MM.1S (cell line): Measurements from ENCODE around the gene TBC1D10B.

Experiments
- DNase-seq: peaks from one replicate; pipeline ENCODE4 v3.0.0-alpha.2; 2015
- H2AFZ ChIP-seq: fragments of 300-600 bp; sonication (generic); 2 replicates; pipeline ENCODE4 v1.6.0; 2016; ENCODE audit warnings: antibody characterized with exemption, low read length
- H3F3A ChIP-seq: fragments of 300-600 bp; sonication (generic); 2 replicates; pipeline ENCODE4 v1.6.1; 2016; ENCODE audit warnings: mild to moderate bottlenecking, antibody characterized with exemption, low read length, moderate library complexity, mixed read lengths; ENCODE audit not compliant: insufficient read depth
- H3K27ac ChIP-seq: fragments of 300-600 bp; sonication (generic); 2 replicates; pipeline ENCODE4 v1.5.1; 2016; ENCODE audit warnings: mild to moderate bottlenecking, low read length
- H3K27me3 ChIP-seq: fragments of 300-600 bp; sonication (generic); replicated peaks from 2 replicates; pipeline ENCODE4 v1.6.0; 2016; ENCODE audit warnings: low read length; ENCODE audit not compliant: insufficient read depth
- H3K36me3 ChIP-seq: fragments of 300-600 bp; sonication (generic); replicated peaks from 2 replicates; pipeline ENCODE4 v1.6.1; 2016; ENCODE audit warnings: mild to moderate bottlenecking, low read length, mixed read lengths; ENCODE audit not compliant: insufficient read depth
- H3K4me1 ChIP-seq: fragments of 300-600 bp; sonication (generic); 2 replicates; pipeline ENCODE4 v1.6.1; 2016; ENCODE audit warnings: low read length, mixed read lengths
- H3K4me2 ChIP-seq: fragments of 300-600 bp; sonication (generic); 2 replicates; pipeline ENCODE4 v1.6.0; 2016; ENCODE audit warnings: low read depth, low read length
- H3K4me3 ChIP-seq: fragments of 300-600 bp; sonication (generic); 2 replicates; pipeline ENCODE4 v1.5.1; 2016; ENCODE audit warnings: low read length, mixed read lengths
- H3K79me2 ChIP-seq: fragments of 300-600 bp; sonication (generic); 2 replicates; pipeline ENCODE4 v1.6.1; 2016; ENCODE audit warnings: mixed run types, low read length, mixed read lengths
- H3K9ac ChIP-seq: fragments of 300-600 bp; sonication (generic); 2 replicates; pipeline ENCODE4 v1.6.1; 2016; ENCODE audit warnings: low read length, mixed read lengths
- H3K9me2 ChIP-seq: fragments of 300-600 bp; sonication (generic); replicated peaks from 2 replicates; pipeline ENCODE4 v1.6.1; 2016; ENCODE audit warnings: mild to moderate bottlenecking, low read length, mixed read lengths; ENCODE audit not compliant: insufficient read depth
- H3K9me3 ChIP-seq: fragments of 300-600 bp; sonication (generic); replicated peaks from 2 replicates; pipeline ENCODE4 v1.6.1; 2016; ENCODE audit warnings: mild to moderate bottlenecking, low read length, mixed read lengths; ENCODE audit not compliant: insufficient read depth
- H4K20me1 ChIP-seq: fragments of 300-600 bp; sonication (generic); 2 replicates; pipeline ENCODE4 v1.6.1; 2016; ENCODE audit warnings: mild to moderate bottlenecking, low read length, moderate library complexity, mixed read lengths; ENCODE audit not compliant: insufficient read depth
- CTCF ChIP-seq: fragments of 300-600 bp; sonication (generic); IDR thresholded peaks from 2 replicates; pipeline ENCODE4 v1.5.1; 2016; ENCODE audit warnings: antibody characterized with exemption, low read length, mixed read lengths
- EZH2 ChIP-seq: fragments of 300-600 bp; sonication (generic); optimal IDR thresholded peaks from 2 replicates; pipeline ENCODE3; 2017; ENCODE audit warnings: low read depth, mild to moderate bottlenecking, antibody characterized with exemption, low read length, mixed read lengths
- EZH2phosphoT487 ChIP-seq: fragments of 300-600 bp; sonication (generic); IDR thresholded peaks from 2 replicates; pipeline ENCODE4 v1.6.1; 2018; ENCODE audit warnings: antibody characterized with exemption, low read length

Gene TBC1D10B

GRCh38 chr16:30370456-30371247 is at the start of gene TBC1D10B:
TSS of gene TBC1D10B (minus strand) at chr16:30370494. CDS start at chr16:30370183, 311 bp downstream.
- H3K79me2 ChIP-seq, result peaks cover 42% of the 10 kb centered on the region
- peak within 1 kb of the TSS; percentile 81 for H3K9ac ChIP-seq
- H3F3A ChIP-seq, result peaks cover 14% of the 10 kb centered on the region
- no peaks in the 10 kb centered on the region for H3K27me3 ChIP-seq
- no peaks in the 10 kb centered on the region for H3K9me3 ChIP-seq
- peaks cover 18% of the 10 kb centered on the region for H3K4me1 ChIP-seq
- H4K20me1 ChIP-seq, result peaks cover 13% of the 10 kb centered on the region
- H3K4me3 ChIP-seq, result peak within 1 kb of the TSS; percentile 96
- H3K9me2 ChIP-seq, result no peaks in the 10 kb centered on the region
- no peak for TF ChIP-seq EZH2
- TF ChIP-seq CTCF, result 0 out of 2 replicates have a peak, but pooled peaks have one; percentile 21
- DNase-seq, result peak; percentile 99
- peak within 1 kb of the TSS; percentile 59; the same call in 1 of the 2 replicates for H3K27ac ChIP-seq
- no peaks in the 10 kb centered on the region for H3K36me3 ChIP-seq
- peak within 1 kb of the TSS; percentile 97 for H3K4me2 ChIP-seq
- peak within 1 kb of the TSS; percentile 54; the same call in 1 of the 2 replicates for H2AFZ ChIP-seq

- H3K4me3 ChIP-seq, result peak overlapping the region; percentile 69
- H3F3A ChIP-seq, result peaks cover 33% of the 10 kb centered on the region
- no peaks in the 10 kb centered on the region for H3K9me2 ChIP-seq
- H3K4me2 ChIP-seq, result peak overlapping the region; percentile 99
- H4K20me1 ChIP-seq, result no peaks in the 10 kb centered on the region
- no peaks in the 10 kb centered on the region for H3K27me3 ChIP-seq
- H3K4me1 ChIP-seq, result peaks cover 26% of the 10 kb centered on the region
- peak overlapping the region; percentile 80 for H2AFZ ChIP-seq
- TF ChIP-seq EZH2phosphoT487 (no peak), CTCF (no peak; the same call in 1 of the 2 replicates), EZH2 (no peak)
- no peaks in the 10 kb centered on the region for H3K9me3 ChIP-seq
- H3K27ac ChIP-seq, result peak overlapping the region; percentile 58; the same call in 1 of the 2 replicates
- no peak for DNase-seq
- H3K9ac ChIP-seq, result peak overlapping the region; percentile 62
- no peaks in the 10 kb centered on the region for H3K36me3 ChIP-seq
- H3K79me2 ChIP-seq, result no peaks in the 10 kb centered on the region
Observed at GRCh38 chr16:30418350-30419181, 48.3 kb upstream of the TBC1D10B start.

GRCh38 chr16:30417529-30418349 is 47.4 kb upstream of the TBC1D10B start:
- peak overlapping the region; percentile 62 for H3K9ac ChIP-seq
- TF ChIP-seq EZH2 (no peak), EZH2phosphoT487 (no peak), CTCF (peak; percentile 30)
- peak overlapping the region; percentile 80 for H2AFZ ChIP-seq
- peaks cover 33% of the 10 kb centered on the region for H3F3A ChIP-seq
- peak overlapping the region; percentile 69 for H3K4me3 ChIP-seq
- H4K20me1 ChIP-seq, result no peaks in the 10 kb centered on the region
- H3K9me3 ChIP-seq, result no peaks in the 10 kb centered on the region
- H3K4me2 ChIP-seq, result peak overlapping the region; percentile 99
- H3K36me3 ChIP-seq, result 0 out of 2 replicates have a peak, but pooled peaks cover 4% of the 10 kb centered on the region
- H3K27me3 ChIP-seq, result no peaks in the 10 kb centered on the region
- peak; percentile 98 for DNase-seq
- H3K79me2 ChIP-seq, result 0 out of 2 replicates have a peak, but pooled peaks cover 2% of the 10 kb centered on the region
- peaks cover 26% of the 10 kb centered on the region for H3K4me1 ChIP-seq
- H3K27ac ChIP-seq, result peak overlapping the region; percentile 58
- no peaks in the 10 kb centered on the region for H3K9me2 ChIP-seq
